GM12873 (cell line): ENCODE data around the gene CDK9.

Experiments used
- CTCF ChIP-seq: IDR thresholded peaks from 2 replicates; pipeline ENCODE4 v1.5.1; 2012; ENCODE audit warnings: low read depth, mild to moderate bottlenecking, moderate library complexity, low read length, control low read depth; ENCODE audit not compliant: insufficient read depth; ENCODE audit errors: missing control alignments

Gene CDK9

DNA sequence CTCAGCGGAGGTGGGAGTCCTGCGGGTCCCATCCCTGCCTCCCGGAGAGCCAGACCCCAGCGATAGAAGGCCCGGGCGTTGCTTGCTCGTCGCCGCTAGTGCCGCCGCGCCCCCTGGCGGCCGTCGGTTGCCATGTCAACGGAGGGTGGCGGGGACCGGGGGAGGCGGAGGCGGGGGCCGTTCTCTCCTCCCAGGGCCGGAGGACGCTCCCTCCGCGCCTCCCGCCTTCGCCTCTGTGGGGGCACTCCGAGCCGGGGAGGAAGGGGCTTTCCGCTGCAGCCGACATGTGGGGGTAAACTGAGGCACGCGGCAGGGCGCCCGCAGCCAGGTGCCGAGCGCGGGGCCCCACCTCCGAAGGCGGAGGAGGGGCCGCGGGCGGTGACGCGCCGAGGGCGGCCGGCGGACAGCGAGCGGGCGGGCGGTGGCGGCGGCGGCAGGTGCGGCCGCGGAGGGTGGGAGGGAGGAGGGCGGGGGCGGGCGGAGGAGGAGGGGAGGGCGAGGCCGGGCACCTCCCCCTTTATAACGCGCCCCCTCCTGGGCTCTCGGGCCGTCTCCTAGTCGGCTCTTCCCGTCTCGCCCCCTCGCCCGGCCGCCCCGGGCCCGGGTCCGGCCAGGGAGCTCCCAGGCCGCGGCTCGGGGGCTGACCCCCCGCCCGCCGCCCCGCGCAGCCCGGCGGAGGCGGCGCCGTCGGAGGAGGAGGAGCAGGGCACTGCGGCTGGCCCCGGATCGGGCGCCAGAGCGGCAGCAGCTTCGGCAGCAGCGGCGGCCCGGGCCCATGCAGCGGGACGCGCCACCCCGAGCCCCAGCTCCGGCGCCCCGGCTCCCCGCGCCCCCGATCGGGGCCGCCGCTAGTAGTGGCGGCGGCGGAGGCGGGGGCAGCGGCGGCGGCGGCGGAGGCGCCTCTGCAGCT lies 556 bp upstream of the CDK9 start:
- TF ChIP-seq CTCF, result peak; percentile 81

GRCh38 chr9:127786773-127787104 lies 905 bp downstream of the CDK9 start:
- peak; percentile 40 for TF ChIP-seq CTCF

GRCh38 chr9:127788337-127789011 lies 2.6 kb downstream of the CDK9 start:
- no peak for TF ChIP-seq CTCF

DNA sequence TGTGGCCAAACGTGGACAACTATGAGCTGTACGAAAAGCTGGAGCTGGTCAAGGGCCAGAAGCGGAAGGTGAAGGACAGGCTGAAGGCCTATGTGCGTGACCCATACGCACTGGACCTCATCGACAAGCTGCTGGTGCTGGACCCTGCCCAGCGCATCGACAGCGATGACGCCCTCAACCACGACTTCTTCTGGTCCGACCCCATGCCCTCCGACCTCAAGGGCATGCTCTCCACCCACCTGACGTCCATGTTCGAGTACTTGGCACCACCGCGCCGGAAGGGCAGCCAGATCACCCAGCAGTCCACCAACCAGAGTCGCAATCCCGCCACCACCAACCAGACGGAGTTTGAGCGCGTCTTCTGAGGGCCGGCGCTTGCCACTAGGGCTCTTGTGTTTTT lies 3.3 kb downstream of the CDK9 start:
- no peak for TF ChIP-seq CTCF

- no peak for TF ChIP-seq CTCF
Measured at GRCh38 chr9:127790094-127790855, 4.4 kb downstream of the CDK9 start.

GRCh38 chr9:127791085-127791484 lies 5.3 kb downstream of the CDK9 start:
- no peak for TF ChIP-seq CTCF

DNA sequence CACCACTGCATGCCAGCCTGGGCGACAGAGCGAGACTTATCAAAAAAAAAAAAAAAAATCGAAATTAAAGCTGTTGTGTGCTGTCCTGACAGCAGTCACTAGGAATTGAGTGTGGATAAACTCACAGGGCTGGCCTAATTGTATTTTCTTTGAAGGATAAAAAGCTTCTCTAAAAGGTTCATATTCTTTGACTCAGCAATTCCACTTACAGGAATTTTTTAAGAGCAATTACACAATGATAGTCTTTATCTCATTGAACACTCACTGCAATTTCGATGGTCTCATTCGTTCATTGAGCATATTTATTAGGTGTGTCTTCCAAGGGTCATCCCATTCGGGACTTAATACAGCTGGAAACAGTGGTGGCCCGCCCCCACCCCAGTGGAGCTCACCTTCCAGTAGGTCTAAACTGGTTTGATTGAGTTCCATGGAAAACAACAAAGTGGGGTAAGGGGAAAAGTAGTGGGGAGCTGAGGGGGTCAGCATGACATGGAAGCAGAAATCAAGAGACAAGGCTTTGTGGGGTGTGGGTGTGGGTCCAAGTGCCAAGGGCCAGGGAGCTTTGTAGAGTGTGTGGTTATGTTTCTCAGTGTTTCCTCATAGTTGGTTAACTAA lies 6.7 kb downstream of the CDK9 start:
- no peak for TF ChIP-seq CTCF
